Activated CD8-positive, alpha-beta T cell treated with anti-CD3 and anti-CD28 coated beads for 36 hours (primary cell): ENCODE data around the gene PRMT9. TPM values are rescaled to one million over a fixed set of nuclear protein-coding genes. Genes with fewer than 3 reads are reported as not detected.

Experiments used
- ATAC-seq: fragments of 200-7000 bp; cut with Tn5 transposase; one replicate; pipeline ENCODE4 v1.10.0; 2021; ENCODE audit warnings: mild to moderate bottlenecking, moderate library complexity
- CTCF ChIA-PET: fragments of 350-600 bp; sonication (Branson Sonifier 250); formaldehyde crosslinking; loops from one replicate; lab custom pipeline; 2021; ENCODE audit warnings: antibody characterized with exemption; lab: Charles Lee
- POLR2A ChIA-PET: fragments of 350-600 bp; sonication (Branson Sonifier 250); formaldehyde crosslinking; loops from one replicate; lab custom pipeline; 2021; ENCODE audit warnings: antibody characterized with exemption; lab: Charles Lee
- DNase-seq: peaks from one replicate; pipeline ENCODE4 v3.0.0-alpha.2; 2020
- H3K27ac Mint-ChIP-seq: one replicate; pipeline ENCODE4 v1.8.0; 2021; ENCODE audit warnings: mild to moderate bottlenecking, mixed read lengths
- H3K27me3 Mint-ChIP-seq: one replicate; pipeline ENCODE4 v1.8.0; 2021; ENCODE audit warnings: mixed read lengths
- H3K36me3 Mint-ChIP-seq: one replicate; pipeline ENCODE4 v1.8.0; 2021; ENCODE audit warnings: low read depth, mixed read lengths
- H3K4me1 Mint-ChIP-seq: one replicate; pipeline ENCODE4 v1.8.0; 2021; ENCODE audit warnings: low read depth, mixed read lengths
- H3K4me3 Mint-ChIP-seq: one replicate; pipeline ENCODE4 v1.8.0; 2021; ENCODE audit warnings: mild to moderate bottlenecking, moderate library complexity, mixed read lengths
- H3K9me3 Mint-ChIP-seq: one replicate; pipeline ENCODE4 v1.8.0; 2021; ENCODE audit warnings: mixed read lengths
- intact Hi-C: fragments of 100-400 bp; cut with micrococcal nuclease; formaldehyde crosslinking; loops from one replicate; pipeline ENCODE4 v1.10.0; 2022
- total RNA-seq, 2 experiments: library from RNA; stranded (reverse); gene quantifications; one replicate each; pipeline ENCODE4 v1.2.3, GENCODE V29; 2021
- TF ChIP-seq, protein P1 (sequence below): fragments of 200-600 bp; IDR thresholded peaks from one replicate; pipeline ENCODE4 v1.8.0; 2022; ENCODE audit warnings: antibody characterized with exemption, mild to moderate bottlenecking

Gene PRMT9
- total RNA-seq, 2 experiments from 2014 or later, result 7.4 to 8.8 TPM

DNA sequence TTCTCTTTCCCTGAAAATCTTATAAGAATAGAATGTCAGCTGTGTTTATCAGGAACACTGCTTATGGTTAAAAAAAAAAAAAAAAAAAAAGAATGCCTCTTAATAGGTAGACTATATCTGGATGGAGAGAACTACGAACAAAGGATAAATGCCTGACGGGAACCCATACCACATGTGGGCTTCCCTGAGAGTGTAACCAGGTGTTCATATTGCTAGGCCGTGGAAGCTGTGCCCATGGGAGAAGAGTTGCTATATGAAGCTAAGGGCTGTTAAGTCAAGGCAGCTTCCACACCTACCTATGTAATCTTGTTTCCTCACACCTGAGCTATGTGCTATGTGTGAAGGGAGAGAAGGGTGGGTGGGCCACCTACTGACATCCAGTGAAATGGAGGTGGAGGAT is 39.5 kb downstream of the PRMT9 start:
- no peak overlapping the region for H3K27ac Mint-ChIP-seq
- CTCF ChIA-PET, result interaction anchor here (1.5 to 2.2 kb wide), 2 partner anchors 16 to 222 kb away, joined by 3 to 11 read pairs; no protein-coding TSS in a partner anchor

DNA sequence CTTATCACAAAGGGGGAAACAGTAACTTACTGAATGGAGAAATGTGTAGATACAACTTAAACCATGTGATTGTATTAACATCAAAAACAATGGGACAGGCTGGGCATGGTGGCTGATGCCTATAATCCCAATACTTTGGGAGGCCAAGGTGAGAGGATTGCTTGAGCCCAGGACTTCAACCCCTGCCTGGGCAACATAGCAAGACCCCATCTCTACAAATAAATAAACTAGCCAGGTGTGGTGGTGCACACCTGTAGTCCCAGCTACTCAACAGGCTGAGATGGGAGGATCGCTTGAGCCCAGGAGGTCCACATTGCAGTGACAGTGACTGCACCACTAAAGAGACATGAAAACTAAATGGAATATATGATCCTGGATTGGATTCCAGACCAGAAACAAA is 40.3 kb downstream of the PRMT9 start:
- Mint-ChIP-seq H3K4me1 (peaks cover 47% of the 10 kb centered on the region), H3K9me3 (peaks cover 2% of the 10 kb centered on the region), H3K27ac (no peak overlapping the region), H3K4me3 (no peak overlapping the region), H3K27me3 (no peaks in the 10 kb centered on the region), H3K36me3 (peaks cover 47% of the 10 kb centered on the region)
- ChIA-PET POLR2A (no interaction called here), CTCF (interaction anchor here (1.5 to 2.2 kb wide), 2 partner anchors 15 to 223 kb away, joined by 3 to 11 read pairs; no protein-coding TSS in a partner anchor)
- ATAC-seq (no peak), DNase-seq (no peak)
- intact Hi-C loops, result no loop called here
- TF ChIP-seq, protein P1, sequence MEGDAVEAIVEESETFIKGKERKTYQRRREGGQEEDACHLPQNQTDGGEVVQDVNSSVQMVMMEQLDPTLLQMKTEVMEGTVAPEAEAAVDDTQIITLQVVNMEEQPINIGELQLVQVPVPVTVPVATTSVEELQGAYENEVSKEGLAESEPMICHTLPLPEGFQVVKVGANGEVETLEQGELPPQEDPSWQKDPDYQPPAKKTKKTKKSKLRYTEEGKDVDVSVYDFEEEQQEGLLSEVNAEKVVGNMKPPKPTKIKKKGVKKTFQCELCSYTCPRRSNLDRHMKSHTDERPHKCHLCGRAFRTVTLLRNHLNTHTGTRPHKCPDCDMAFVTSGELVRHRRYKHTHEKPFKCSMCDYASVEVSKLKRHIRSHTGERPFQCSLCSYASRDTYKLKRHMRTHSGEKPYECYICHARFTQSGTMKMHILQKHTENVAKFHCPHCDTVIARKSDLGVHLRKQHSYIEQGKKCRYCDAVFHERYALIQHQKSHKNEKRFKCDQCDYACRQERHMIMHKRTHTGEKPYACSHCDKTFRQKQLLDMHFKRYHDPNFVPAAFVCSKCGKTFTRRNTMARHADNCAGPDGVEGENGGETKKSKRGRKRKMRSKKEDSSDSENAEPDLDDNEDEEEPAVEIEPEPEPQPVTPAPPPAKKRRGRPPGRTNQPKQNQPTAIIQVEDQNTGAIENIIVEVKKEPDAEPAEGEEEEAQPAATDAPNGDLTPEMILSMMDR, result no peak

More for the DNA sequence above, 39.5 kb downstream of the PRMT9 start:
- POLR2A ChIA-PET, result interaction anchor here (0.8 kb wide), 1 partner anchor 15 kb away, joined by 3 read pairs; no protein-coding TSS in a partner anchor
- Mint-ChIP-seq H3K36me3 (peaks cover 48% of the 10 kb centered on the region), H3K4me3 (no peak overlapping the region), H3K27me3 (no peaks in the 10 kb centered on the region), H3K9me3 (peaks cover 2% of the 10 kb centered on the region), H3K4me1 (peaks cover 46% of the 10 kb centered on the region)
- intact Hi-C loops, result no loop called here
- DNase-seq, result no peak
- TF ChIP-seq, protein P1, result no peak
- ATAC-seq, result no peak

DNA sequence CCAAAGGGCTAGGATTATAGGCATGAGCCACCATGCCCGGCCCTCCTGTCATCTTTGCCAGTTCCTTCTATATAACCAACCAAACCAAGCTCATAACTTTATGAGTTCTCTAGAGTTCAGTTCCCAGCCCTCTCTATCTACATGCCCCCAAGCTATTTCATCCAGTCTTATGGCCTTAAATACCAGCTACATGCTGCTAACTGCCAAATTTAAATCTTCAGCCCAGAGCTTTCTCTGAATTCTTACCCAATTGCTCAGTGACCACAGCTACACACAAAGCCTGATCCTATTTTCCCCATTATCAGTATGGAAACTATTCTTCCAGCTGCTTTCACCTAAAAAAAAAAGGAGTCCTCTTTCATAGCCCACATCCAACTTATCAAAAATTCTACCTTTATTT is 43.6 kb downstream of the PRMT9 start:
- peaks cover 26% of the 10 kb centered on the region for H3K4me1 Mint-ChIP-seq
- peaks cover 60% of the 10 kb centered on the region for H3K36me3 Mint-ChIP-seq
- H3K9me3 Mint-ChIP-seq, result peaks cover 3% of the 10 kb centered on the region
- no peaks in the 10 kb centered on the region for H3K27me3 Mint-ChIP-seq
- intact Hi-C loops, result no loop called here
- TF ChIP-seq, protein P1, result no peak
- CTCF ChIA-PET, result interaction anchor here (1.0 to 2.5 kb wide), 4 partner anchors 9 to 227 kb away, joined by 3 to 15 read pairs (median 4); partner anchors contain the start of gene PRMT9
- POLR2A ChIA-PET, result interaction anchor here (1.1 kb wide), 1 partner anchor 13 kb away, joined by 3 read pairs; no protein-coding TSS in a partner anchor
- ATAC-seq (no peak), DNase-seq (no peak)
- H3K27ac Mint-ChIP-seq, result no peak overlapping the region
- no peak overlapping the region for H3K4me3 Mint-ChIP-seq

DNA sequence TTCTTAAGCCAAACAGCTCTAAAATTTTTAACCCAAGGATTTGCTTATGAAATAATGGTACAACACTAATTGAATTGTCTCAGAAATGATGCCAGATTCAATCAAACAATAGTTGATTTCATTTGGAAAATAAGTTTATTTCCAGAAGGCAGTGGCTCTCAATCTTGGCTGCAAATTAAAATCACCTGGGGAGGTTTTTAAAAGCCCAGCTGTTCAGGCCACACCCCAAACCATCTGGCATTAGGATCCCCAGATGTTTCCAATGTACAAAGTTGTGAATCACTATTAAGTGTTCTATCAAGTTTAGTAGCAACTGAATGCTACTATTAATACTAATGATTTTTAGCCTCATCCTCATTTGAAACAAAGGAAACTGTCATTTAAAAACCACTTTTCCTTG is 44.6 kb downstream of the PRMT9 start:
- peaks cover 3% of the 10 kb centered on the region for H3K9me3 Mint-ChIP-seq
- POLR2A ChIA-PET, result no interaction called here
- H3K4me3 Mint-ChIP-seq, result no peak overlapping the region
- H3K27me3 Mint-ChIP-seq, result no peaks in the 10 kb centered on the region
- TF ChIP-seq, protein P1, result no peak
- CTCF ChIA-PET, result interaction anchor here (1.1 to 2.5 kb wide), 3 partner anchors 11 to 228 kb away, joined by 3 to 15 read pairs (median 4); no protein-coding TSS in a partner anchor
- peaks cover 64% of the 10 kb centered on the region for H3K36me3 Mint-ChIP-seq
- ATAC-seq (no peak), DNase-seq (no peak)
- intact Hi-C loops, result no loop called here
- peaks cover 24% of the 10 kb centered on the region for H3K4me1 Mint-ChIP-seq
- H3K27ac Mint-ChIP-seq, result peak overlapping the region; percentile 56

DNA sequence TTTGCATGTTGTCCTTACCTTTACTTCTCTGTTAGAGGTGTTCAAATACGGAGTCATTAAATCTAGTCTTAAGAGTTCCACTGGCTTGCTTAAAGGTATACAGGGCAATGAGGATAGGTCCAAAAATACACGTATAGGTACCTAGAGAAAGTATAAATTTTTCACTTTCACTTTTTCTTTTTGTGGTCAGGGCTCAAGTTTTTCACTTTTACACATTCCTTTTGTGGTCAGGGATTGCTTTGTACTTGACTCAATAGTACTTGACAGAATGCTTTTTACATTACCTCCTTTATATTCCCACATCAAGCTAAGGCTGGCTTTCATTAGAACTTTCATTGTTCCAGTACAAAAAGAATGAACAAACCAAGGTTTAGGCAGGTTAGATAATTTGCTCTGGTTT is 45.0 kb downstream of the PRMT9 start:
- intact Hi-C loops, result no loop called here
- ATAC-seq (peak; percentile 42), DNase-seq (no peak)
- Mint-ChIP-seq H3K27ac (peak overlapping the region; percentile 56), H3K4me1 (peaks cover 24% of the 10 kb centered on the region), H3K9me3 (peaks cover 3% of the 10 kb centered on the region), H3K4me3 (no peak overlapping the region), H3K27me3 (no peaks in the 10 kb centered on the region), H3K36me3 (peaks cover 67% of the 10 kb centered on the region)
- ChIA-PET POLR2A (no interaction called here), CTCF (interaction anchor here (1.1 to 2.5 kb wide), 4 partner anchors 11 to 228 kb away, joined by 3 to 15 read pairs (median 4); no protein-coding TSS in a partner anchor)
- TF ChIP-seq, protein P1, result no peak
